Right lobe of liver (tissue), 6 donors: ENCODE measurements around the gene C2CD4D. TPM values are rescaled to one million over a fixed set of nuclear protein-coding genes. Genes with fewer than 3 reads are reported as not detected.

ENCODE experiments used
- ATAC-seq, 4 donors: fragments of 200-7000 bp; cut with Tn5 transposase; one replicate each; pipeline ENCODE4 v1.9.1; 2020; ENCODE audit warnings: mild to moderate bottlenecking in 4 of 4, moderate library complexity in 4 of 4
- DNase-seq, 3 donors: peaks; one replicate each; pipeline ENCODE4 v3.0.0-alpha.2; 2020
- H3K27ac ChIP-seq, 3 donors: fragments of 200-600 bp; one replicate each; pipeline ENCODE4 v1.8.0; 2022
- H3K27me3 ChIP-seq, 2 donors: fragments of 200-600 bp; one replicate each; pipeline ENCODE4 v1.8.0; 2022
- H3K36me3 ChIP-seq, 4 donors: fragments of 200-600 bp; sonication (generic) in 1 of 4; one replicate each; pipeline versions ENCODE4 v1.5.1 to v1.8.0; 2017 to 2022; ENCODE audit warnings: control low read depth in 1 of 4
- H3K4me1 ChIP-seq, 4 donors: fragments of 200-600 bp; sonication (generic) in 1 of 4; one replicate each; pipeline versions ENCODE4 v1.5.1 to v1.8.0; 2017 to 2022; ENCODE audit warnings: control low read depth in 1 of 4
- H3K4me3 ChIP-seq, 3 donors: fragments of 200-600 bp; one replicate each; pipeline ENCODE4 v1.8.0; 2022
- H3K9me3 ChIP-seq, 4 donors: fragments of 200-600 bp; sonication (generic) in 1 of 4; one replicate each; pipeline versions ENCODE4 v1.5.1 to v1.8.0; 2017 to 2022; ENCODE audit warnings: control low read depth in 1 of 4
- POLR2A ChIP-seq: fragments of 450-650 bp; IDR thresholded peaks from one replicate; pipeline ENCODE4 v1.6.1; 2017; ENCODE audit warnings: antibody characterized with exemption, mild to moderate bottlenecking
- WGBS: methylation state at CpG from one replicate; pipeline ENCODE4 v1.1.6; 2018; ENCODE audit warnings: low coverage, low lambda C conversion rate; ENCODE audit not compliant: insufficient coverage; ENCODE audit errors: missing lambda C conversion rate; 5-methylcytosine and 5-hydroxymethylcytosine counted together
- intact Hi-C, 2 donors: fragments of 100-400 bp; cut with DNase I; formaldehyde crosslinking; loops; one replicate each; pipeline versions ENCODE4 v1.11.2 to v1.14.1; 2022
- total RNA-seq, 6 experiments: library from RNA; depleted of rRNA in 2 of 6; stranded (reverse); fragments of >200 nt in 2 of 6; fragmentation: NEBNext Ultra II Directional in 3 of 6; extraction: Animal tissue kit (Norgen Biotek cat#: 25700) in 3 of 6; gene quantifications; one replicate each; pipeline versions ENCODE4 v1.1.0 to v1.2.4, GENCODE V29; 2016 to 2023
- TF ChIP-seq, protein P1 (sequence below), 4 donors: fragments of 200-600 bp in 3 of 4; fragments of 450-650 bp in 1 of 4; IDR thresholded peaks; one replicate each; pipeline versions ENCODE4 v1.5.1 to v1.8.0; 2016 to 2022; ENCODE audit warnings: antibody characterized with exemption in 4 of 4, mild to moderate bottlenecking in 2 of 4
- donor health status: DM: no; HTN: yes; CAD: no.
- donor health status: DM: no; HTN: no; CAD: no.
- donor health status: DM: no; HTN: no; CAD: no.
- donor health status: DM: no; HTN: yes; CAD: no.
- donor health status: DM: no; HTN: yes; CAD: no.

Gene C2CD4D
- total RNA-seq, 6 experiments from 2014 or later: not detected

DNA sequence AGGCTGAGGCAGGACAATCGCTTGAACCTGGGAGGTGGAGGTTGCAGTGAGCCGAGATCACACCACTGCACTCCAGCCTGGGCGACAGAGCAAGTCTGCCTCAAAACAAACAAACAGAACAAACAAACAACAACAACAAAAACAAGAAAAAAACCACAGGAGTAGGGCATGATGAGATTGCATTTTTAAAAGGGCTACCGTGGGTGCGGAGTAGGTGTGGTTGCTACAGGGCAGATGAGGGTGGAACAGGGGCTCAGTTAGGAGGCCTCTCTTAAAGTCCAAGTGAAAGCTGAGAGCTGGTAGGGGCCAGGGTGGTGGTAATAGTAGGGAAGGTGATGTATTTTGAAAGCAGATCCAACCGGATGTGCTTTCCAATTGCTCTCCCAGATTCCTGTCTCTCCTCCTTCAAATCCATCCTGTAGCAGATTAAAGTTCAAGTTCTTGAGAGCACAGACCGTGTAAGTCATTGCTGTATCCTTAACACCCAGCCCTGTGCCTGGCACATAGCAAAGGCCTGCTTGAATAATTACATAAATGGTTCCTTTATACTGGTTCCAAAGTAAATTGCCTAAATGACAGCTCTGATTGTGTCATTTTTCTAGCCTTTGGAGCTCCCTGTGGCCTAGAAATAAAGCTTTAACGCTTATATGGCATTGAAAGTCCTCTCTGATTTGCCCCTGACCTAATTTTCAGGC, 30.2 kb downstream of the C2CD4D start:
- Histone ChIP-seq H3K27ac (no peak overlapping the region), H3K4me3 (no peak overlapping the region), H3K27me3 (no peaks in the 10 kb centered on the region), H3K4me1 (no peaks in the 10 kb centered on the region), H3K9me3 (no peaks in the 10 kb centered on the region), H3K36me3 (peaks cover 0 to 50% (median 15%) of the 10 kb centered on the region in 4 donors)
- no peak for TF ChIP-seq POLR2A
- TF ChIP-seq, protein P1, sequence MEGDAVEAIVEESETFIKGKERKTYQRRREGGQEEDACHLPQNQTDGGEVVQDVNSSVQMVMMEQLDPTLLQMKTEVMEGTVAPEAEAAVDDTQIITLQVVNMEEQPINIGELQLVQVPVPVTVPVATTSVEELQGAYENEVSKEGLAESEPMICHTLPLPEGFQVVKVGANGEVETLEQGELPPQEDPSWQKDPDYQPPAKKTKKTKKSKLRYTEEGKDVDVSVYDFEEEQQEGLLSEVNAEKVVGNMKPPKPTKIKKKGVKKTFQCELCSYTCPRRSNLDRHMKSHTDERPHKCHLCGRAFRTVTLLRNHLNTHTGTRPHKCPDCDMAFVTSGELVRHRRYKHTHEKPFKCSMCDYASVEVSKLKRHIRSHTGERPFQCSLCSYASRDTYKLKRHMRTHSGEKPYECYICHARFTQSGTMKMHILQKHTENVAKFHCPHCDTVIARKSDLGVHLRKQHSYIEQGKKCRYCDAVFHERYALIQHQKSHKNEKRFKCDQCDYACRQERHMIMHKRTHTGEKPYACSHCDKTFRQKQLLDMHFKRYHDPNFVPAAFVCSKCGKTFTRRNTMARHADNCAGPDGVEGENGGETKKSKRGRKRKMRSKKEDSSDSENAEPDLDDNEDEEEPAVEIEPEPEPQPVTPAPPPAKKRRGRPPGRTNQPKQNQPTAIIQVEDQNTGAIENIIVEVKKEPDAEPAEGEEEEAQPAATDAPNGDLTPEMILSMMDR (IDR thresholded peaks at IDR 0.05): no peak
- intact Hi-C loops: no loop called here
- 52% methylated on average over 7 of the region's 8 CpGs for WGBS
- ATAC-seq: peak in 1 of 4 donors; percentile 57
- peak in 1 of 3 donors; percentile 28 for DNase-seq

DNA sequence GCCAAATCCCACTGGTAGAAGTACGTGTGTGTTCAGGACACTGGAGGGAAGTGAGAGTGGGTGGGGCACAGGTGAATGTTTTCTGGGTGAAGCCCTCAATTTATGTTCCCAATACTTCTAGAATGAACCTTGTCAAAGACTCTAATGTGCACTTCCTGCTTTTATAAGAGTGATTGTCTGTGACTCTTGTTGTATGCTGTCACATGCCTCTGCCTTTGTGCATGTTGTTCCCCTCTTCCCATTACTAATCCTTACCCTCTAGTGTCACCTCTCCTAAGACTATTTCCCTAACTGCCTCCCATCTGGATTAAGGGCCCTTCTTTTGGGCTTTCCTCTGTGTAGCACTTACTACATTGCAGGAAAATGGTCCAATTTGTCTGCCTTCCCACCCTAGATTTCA, 31.9 kb downstream of the C2CD4D start:
- Histone ChIP-seq H3K4me1 (no peaks in the 10 kb centered on the region), H3K27ac (no peak overlapping the region), H3K27me3 (no peaks in the 10 kb centered on the region), H3K4me3 (no peak overlapping the region), H3K9me3 (no peaks in the 10 kb centered on the region), H3K36me3 (peaks cover 0 to 41% (median 13%) of the 10 kb centered on the region in 4 donors)
- no peak for DNase-seq
- intact Hi-C loops: no loop called here
- WGBS: 50% methylated on average over 1 of the region's 1 CpG
- no peak for ATAC-seq
- TF ChIP-seq POLR2A: no peak
- TF ChIP-seq, protein P1 (IDR thresholded peaks at IDR 0.05): no peak

DNA sequence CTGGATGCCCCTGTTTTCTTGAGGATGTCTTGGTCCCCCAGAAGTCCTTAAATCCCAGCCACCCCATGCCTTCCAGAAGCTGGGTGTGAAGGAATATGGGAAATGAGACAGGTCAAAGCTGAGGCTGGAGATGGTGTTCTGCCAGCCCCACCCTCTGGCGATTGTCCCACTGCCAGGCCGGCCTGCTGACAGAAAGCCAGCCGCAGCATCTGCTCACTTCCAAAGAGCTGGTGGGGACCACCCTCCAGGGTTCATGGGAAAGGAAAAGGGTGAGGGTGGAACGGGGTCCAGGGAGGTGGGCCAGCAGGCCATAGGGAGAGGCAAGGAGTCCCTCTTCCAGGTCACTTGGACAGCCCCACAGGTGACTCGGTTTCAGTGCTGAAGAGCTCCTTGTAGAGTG, 32.5 kb downstream of the C2CD4D start:
- ATAC-seq (peak in 1 of 4 donors; percentile 14), DNase-seq (no peak)
- Histone ChIP-seq H3K4me3 (no peak overlapping the region), H3K9me3 (no peaks in the 10 kb centered on the region), H3K36me3 (peaks cover 0 to 36% (median 10%) of the 10 kb centered on the region in 4 donors), H3K27me3 (no peaks in the 10 kb centered on the region), H3K27ac (no peak overlapping the region), H3K4me1 (no peaks in the 10 kb centered on the region)
- intact Hi-C loops: no loop called here
- TF ChIP-seq, protein P1 (IDR thresholded peaks at IDR 0.05): no peak
- TF ChIP-seq POLR2A: no peak
- WGBS: 20% methylated on average over 1 of the region's 5 CpGs

DNA sequence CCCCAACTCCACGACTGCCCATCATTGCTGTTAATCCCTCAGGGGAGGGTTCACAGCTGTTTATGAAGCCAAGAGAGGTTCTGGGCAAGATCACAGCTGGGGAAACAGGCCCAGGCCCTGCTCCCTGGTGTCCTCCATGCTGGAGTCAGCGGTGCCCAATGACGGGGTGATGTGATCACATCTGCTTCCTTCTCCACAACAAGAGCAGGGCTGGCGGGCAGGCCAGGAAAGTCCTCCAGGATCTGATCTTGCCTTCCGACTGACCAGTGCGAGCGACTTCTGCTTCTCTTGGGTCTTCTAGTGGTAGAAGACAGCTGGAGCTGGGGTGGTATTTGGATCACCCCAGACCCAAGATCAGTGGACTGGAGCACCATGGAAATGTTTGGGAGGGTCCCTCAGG, 33.5 kb downstream of the C2CD4D start:
- no peaks in the 10 kb centered on the region for H3K4me1 ChIP-seq
- no peaks in the 10 kb centered on the region for H3K27me3 ChIP-seq
- ATAC-seq (peak in 3 of 4 donors; percentile 16 to 30 (median 29)), DNase-seq (peak in 1 of 3 donors; percentile 40)
- TF ChIP-seq, protein P1 (IDR thresholded peaks at IDR 0.05): no peak
- no peak for TF ChIP-seq POLR2A
- 27% methylated on average over 1 of the region's 7 CpGs for WGBS
- H3K4me3 ChIP-seq: no peak overlapping the region
- intact Hi-C loops: no loop called here
- H3K27ac ChIP-seq: no peak overlapping the region
- peaks cover 0 to 28% (median 5%) of the 10 kb centered on the region in 4 donors for H3K36me3 ChIP-seq
- H3K9me3 ChIP-seq: no peaks in the 10 kb centered on the region
